CD14-positive monocyte (primary cell): ENCODE measurements around the gene MGAT5. TPM values are rescaled to one million over a fixed set of nuclear protein-coding genes. Genes with fewer than 3 reads are reported as not detected.

Experiments used
- DNase-seq, 3 donors: peaks; one replicate each; pipeline ENCODE4 v3.0.0-alpha.2; 2011 to 2022
- H2AFZ ChIP-seq: 2 replicates; pipeline ENCODE4 v1.6.0; 2012; ENCODE audit warnings: mild to moderate bottlenecking, low read depth, low read length, inconsistent platforms; ENCODE audit not compliant: insufficient read depth, poor library complexity, severe bottlenecking
- H3K27ac ChIP-seq, 2 donors: 1 replicate in 1 of 2; 2 replicates in 1 of 2; pipeline ENCODE4 v1.5.1; 2012 to 2013; ENCODE audit warnings: low read length in 2 of 2, control low read depth in 1 of 2, inconsistent platforms in 1 of 2, low read depth in 1 of 2, mild to moderate bottlenecking in 1 of 2
- H3K27me3 ChIP-seq, 2 donors: one replicate each; pipeline versions ENCODE4 v1.6.0 to v1.6.1; 2011 to 2013; ENCODE audit warnings: low read length in 2 of 2; ENCODE audit not compliant: control insufficient read depth in 2 of 2, insufficient read depth in 2 of 2
- H3K36me3 ChIP-seq, 2 donors: replicated peaks in 1 of 2; 1 replicate in 1 of 2; 2 replicates in 1 of 2; pipeline versions ENCODE4 v1.5.1 to v1.6.1; 2012 to 2013; ENCODE audit warnings: low read length in 2 of 2, control low read depth in 1 of 2, inconsistent platforms in 1 of 2, mild to moderate bottlenecking in 1 of 2; ENCODE audit not compliant: insufficient read depth in 2 of 2, control insufficient read depth in 1 of 2
- H3K4me1 ChIP-seq, 2 donors: 1 replicate in 1 of 2; 2 replicates in 1 of 2; pipeline versions ENCODE4 v1.5.1 to v1.6.1; 2012 to 2013; ENCODE audit warnings: low read length in 2 of 2, control low read depth in 1 of 2, inconsistent platforms in 1 of 2, mild to moderate bottlenecking in 1 of 2, moderate library complexity in 1 of 2; ENCODE audit not compliant: insufficient read depth in 2 of 2, control insufficient read depth in 1 of 2
- H3K4me2 ChIP-seq: replicated peaks from 2 replicates; pipeline ENCODE3; 2012; ENCODE audit warnings: low read length, moderate library complexity, mild to moderate bottlenecking; ENCODE audit not compliant: poor library complexity, severe bottlenecking; ENCODE audit errors: extremely low read depth
- H3K4me3 ChIP-seq, 3 experiments: fragments of 200-600 bp in 1 of 3; sonication (generic) in 1 of 3; replicated peaks in 1 of 3; 1 replicate in 2 of 3; 2 replicates in 1 of 3; pipeline ENCODE4 v1.5.1; 2011 to 2013; ENCODE audit warnings: low read length in 3 of 3, mild to moderate bottlenecking in 3 of 3, control low read depth in 2 of 3, low read depth in 2 of 3, inconsistent platforms in 1 of 3, moderate library complexity in 1 of 3
- H3K79me2 ChIP-seq: 2 replicates; pipeline ENCODE4 v1.6.0; 2012; ENCODE audit warnings: mild to moderate bottlenecking, control low read depth, inconsistent platforms, low read length, moderate library complexity; ENCODE audit not compliant: insufficient read depth
- H3K9ac ChIP-seq: 2 replicates; pipeline ENCODE4 v1.6.0; 2017; ENCODE audit warnings: low read length, mild to moderate bottlenecking; ENCODE audit not compliant: insufficient read depth, poor library complexity, severe bottlenecking
- H3K9me3 ChIP-seq, 2 donors: replicated peaks in 1 of 2; 1 replicate in 1 of 2; 2 replicates in 1 of 2; pipeline versions ENCODE4 v1.5.1 to v1.6.1; 2012 to 2013; ENCODE audit warnings: low read length in 2 of 2, control low read depth in 1 of 2; ENCODE audit not compliant: control insufficient read depth in 1 of 2, insufficient read depth in 1 of 2
- H4K20me1 ChIP-seq: 2 replicates; pipeline ENCODE4 v1.6.0; 2012; ENCODE audit warnings: mild to moderate bottlenecking, low read length, control low read depth, moderate library complexity; ENCODE audit not compliant: insufficient read depth
- H3K27ac Mint-ChIP-seq, 7 donors: one replicate each; pipeline ENCODE4 v1.8.0; 2020; ENCODE audit warnings: mild to moderate bottlenecking in 7 of 7, mixed read lengths in 7 of 7, moderate library complexity in 6 of 7, inconsistent platforms in 2 of 7
- H3K27me3 Mint-ChIP-seq, 3 donors: one replicate each; pipeline ENCODE4 v1.8.0; 2021 to 2022; ENCODE audit warnings: low read depth in 3 of 3, mild to moderate bottlenecking in 3 of 3, mixed read lengths in 3 of 3, moderate library complexity in 3 of 3, inconsistent platforms in 1 of 3
- H3K36me3 Mint-ChIP-seq, 2 donors: one replicate each; pipeline ENCODE4 v1.8.0; 2020; ENCODE audit warnings: mixed read lengths in 2 of 2, inconsistent platforms in 1 of 2, mild to moderate bottlenecking in 1 of 2
- H3K4me1 Mint-ChIP-seq: one replicate; pipeline ENCODE4 v1.8.0; 2020; ENCODE audit warnings: mild to moderate bottlenecking, mixed read lengths
- H3K4me3 Mint-ChIP-seq, 2 donors: one replicate each; pipeline ENCODE4 v1.8.0; 2020; ENCODE audit warnings: mild to moderate bottlenecking in 2 of 2, mixed read lengths in 2 of 2, moderate library complexity in 1 of 2
- H3K9me3 Mint-ChIP-seq, 7 donors: one replicate each; pipeline ENCODE4 v1.8.0; 2020 to 2022; ENCODE audit warnings: mixed read lengths in 7 of 7, mild to moderate bottlenecking in 6 of 7, moderate library complexity in 6 of 7, inconsistent platforms in 2 of 7
- WGBS: methylation state at CpG from one replicate; pipeline ENCODE4 v1.1.5; 2013; ENCODE audit warnings: missing lambda C conversion rate; ENCODE audit not compliant: insufficient coverage; 5-methylcytosine and 5-hydroxymethylcytosine counted together
- intact Hi-C, 2 donors: fragments of 100-400 bp; cut with micrococcal nuclease; formaldehyde crosslinking; loops; one replicate each; pipeline versions ENCODE4 v1.15.0 to v1.15.1; 2023
- polyA plus RNA-seq, 3 donors: library from polyadenylated mRNA; depleted of rRNA in 1 of 3; unstranded in 2 of 3; stranded (reverse) in 1 of 3; fragments of 300-500 nt in 2 of 3; fragments of >200 nt in 1 of 3; fragmentation: Illumina TruSeq in 2 of 3; gene quantifications; 1 replicate in 2 of 3; 2 replicates in 1 of 3; pipeline ENCODE4 v1.2.3, GENCODE V29; 2012 to 2021
- TF ChIP-seq, protein P1 (sequence below): fragments of 200-600 bp; IDR thresholded peaks from one replicate; pipeline ENCODE4 v1.8.0; 2022; ENCODE audit warnings: antibody characterized with exemption, mild to moderate bottlenecking

The MGAT5 gene
- polyA plus RNA-seq, 3 donors: 1.9 to 6.6 (median 2.4) TPM

DNA sequence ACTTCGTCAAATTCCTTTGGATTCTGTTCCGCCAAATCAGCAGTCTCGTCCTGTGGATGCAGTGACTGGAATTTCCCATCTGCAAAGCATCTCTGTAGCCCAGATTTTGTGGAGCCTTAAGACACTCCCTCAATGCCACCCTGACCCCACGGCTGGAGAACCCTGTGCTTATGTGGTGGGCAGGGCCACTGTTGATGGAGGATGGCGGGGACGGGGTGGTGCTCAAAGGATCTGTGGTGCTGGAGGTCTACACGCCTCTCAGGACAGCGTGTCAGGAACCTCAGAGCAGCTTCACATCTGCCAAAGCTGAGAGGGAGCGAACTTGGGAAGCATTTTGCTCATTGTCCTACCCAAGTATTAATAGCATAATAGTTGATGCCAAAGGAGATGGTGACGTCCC, 200.1 kb downstream of the MGAT5 start:
- Histone ChIP-seq H2AFZ (no peak overlapping the region), H3K9ac (no peak overlapping the region), H4K20me1 (no peaks in the 10 kb centered on the region), H3K36me3 (peaks cover 2 to 18% of the 10 kb centered on the region in 2 donors), H3K79me2 (no peaks in the 10 kb centered on the region), H3K4me2 (no peak overlapping the region), H3K27ac (no peak overlapping the region), H3K27me3 (no peaks in the 10 kb centered on the region), H3K4me3 (no peak overlapping the region), H3K9me3 (no peaks in the 10 kb centered on the region), H3K4me1 (no peaks in the 10 kb centered on the region)
- Mint-ChIP-seq H3K36me3 (peaks cover 23 to 30% of the 10 kb centered on the region in 2 donors), H3K4me3 (no peak overlapping the region), H3K27me3 (peaks cover 0 to 4% (median 1%) of the 10 kb centered on the region in 3 donors), H3K4me1 (no peaks in the 10 kb centered on the region), H3K9me3 (no peaks in the 10 kb centered on the region), H3K27ac (no peak overlapping the region)
- DNase-seq: no peak
- intact Hi-C loops: loop anchor here in 1 of 2 donors (5.0 kb wide), 1 partner anchor 443 kb away; no protein-coding TSS in a partner anchor
- 100% methylated on average over 1 of the region's 10 CpGs for WGBS
- TF ChIP-seq, protein P1, sequence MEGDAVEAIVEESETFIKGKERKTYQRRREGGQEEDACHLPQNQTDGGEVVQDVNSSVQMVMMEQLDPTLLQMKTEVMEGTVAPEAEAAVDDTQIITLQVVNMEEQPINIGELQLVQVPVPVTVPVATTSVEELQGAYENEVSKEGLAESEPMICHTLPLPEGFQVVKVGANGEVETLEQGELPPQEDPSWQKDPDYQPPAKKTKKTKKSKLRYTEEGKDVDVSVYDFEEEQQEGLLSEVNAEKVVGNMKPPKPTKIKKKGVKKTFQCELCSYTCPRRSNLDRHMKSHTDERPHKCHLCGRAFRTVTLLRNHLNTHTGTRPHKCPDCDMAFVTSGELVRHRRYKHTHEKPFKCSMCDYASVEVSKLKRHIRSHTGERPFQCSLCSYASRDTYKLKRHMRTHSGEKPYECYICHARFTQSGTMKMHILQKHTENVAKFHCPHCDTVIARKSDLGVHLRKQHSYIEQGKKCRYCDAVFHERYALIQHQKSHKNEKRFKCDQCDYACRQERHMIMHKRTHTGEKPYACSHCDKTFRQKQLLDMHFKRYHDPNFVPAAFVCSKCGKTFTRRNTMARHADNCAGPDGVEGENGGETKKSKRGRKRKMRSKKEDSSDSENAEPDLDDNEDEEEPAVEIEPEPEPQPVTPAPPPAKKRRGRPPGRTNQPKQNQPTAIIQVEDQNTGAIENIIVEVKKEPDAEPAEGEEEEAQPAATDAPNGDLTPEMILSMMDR: no peak

DNA sequence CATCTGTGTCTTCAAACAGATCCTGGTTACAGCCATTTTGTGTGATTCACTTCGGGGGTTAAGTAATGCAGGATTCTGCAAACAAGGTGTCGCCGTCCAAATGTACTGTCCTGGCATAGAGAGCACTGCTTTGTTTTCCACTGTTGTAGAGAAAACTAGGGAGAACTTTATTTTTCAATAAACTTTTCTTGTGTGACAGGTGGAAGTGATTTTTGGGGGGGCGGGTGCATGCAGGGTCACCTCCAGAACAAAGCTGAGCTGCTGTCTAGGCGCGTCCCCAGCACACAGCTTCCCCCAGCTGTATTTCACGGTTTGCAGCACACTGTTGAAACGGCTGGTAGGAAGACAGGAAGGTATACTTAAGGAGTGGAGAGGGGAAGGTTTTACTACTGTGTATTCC, 200.6 kb downstream of the MGAT5 start:
- Histone ChIP-seq H3K27ac (no peak overlapping the region), H3K9ac (no peak overlapping the region), H3K27me3 (no peaks in the 10 kb centered on the region), H3K9me3 (no peaks in the 10 kb centered on the region), H3K4me1 (no peaks in the 10 kb centered on the region), H3K4me2 (no peak overlapping the region), H3K36me3 (peaks cover 2 to 18% of the 10 kb centered on the region in 2 donors), H3K4me3 (no peak overlapping the region), H4K20me1 (no peaks in the 10 kb centered on the region), H3K79me2 (no peaks in the 10 kb centered on the region), H2AFZ (no peak overlapping the region)
- H3K27ac Mint-ChIP-seq: no peak overlapping the region
- peaks cover 0 to 4% (median 1%) of the 10 kb centered on the region in 3 donors for H3K27me3 Mint-ChIP-seq
- no peak overlapping the region for H3K4me3 Mint-ChIP-seq
- TF ChIP-seq, protein P1: no peak
- intact Hi-C loops: loop anchor here in 1 of 2 donors (5.0 kb wide), 1 partner anchor 443 kb away; no protein-coding TSS in a partner anchor
- no CpG with 5 or more reads among the region's 8 CpGs for WGBS
- no peaks in the 10 kb centered on the region for H3K4me1 Mint-ChIP-seq
- peaks cover 21 to 27% of the 10 kb centered on the region in 2 donors for H3K36me3 Mint-ChIP-seq
- no peaks in the 10 kb centered on the region for H3K9me3 Mint-ChIP-seq
- no peak for DNase-seq
